ENCODE data around the gene ANO10.
"Not testable (repeated sequence)": the region's sequence is repeated elsewhere in the genome, so short reads cannot be mapped to it uniquely, and the experiment has no call there.

ANO10 gene

DNA sequence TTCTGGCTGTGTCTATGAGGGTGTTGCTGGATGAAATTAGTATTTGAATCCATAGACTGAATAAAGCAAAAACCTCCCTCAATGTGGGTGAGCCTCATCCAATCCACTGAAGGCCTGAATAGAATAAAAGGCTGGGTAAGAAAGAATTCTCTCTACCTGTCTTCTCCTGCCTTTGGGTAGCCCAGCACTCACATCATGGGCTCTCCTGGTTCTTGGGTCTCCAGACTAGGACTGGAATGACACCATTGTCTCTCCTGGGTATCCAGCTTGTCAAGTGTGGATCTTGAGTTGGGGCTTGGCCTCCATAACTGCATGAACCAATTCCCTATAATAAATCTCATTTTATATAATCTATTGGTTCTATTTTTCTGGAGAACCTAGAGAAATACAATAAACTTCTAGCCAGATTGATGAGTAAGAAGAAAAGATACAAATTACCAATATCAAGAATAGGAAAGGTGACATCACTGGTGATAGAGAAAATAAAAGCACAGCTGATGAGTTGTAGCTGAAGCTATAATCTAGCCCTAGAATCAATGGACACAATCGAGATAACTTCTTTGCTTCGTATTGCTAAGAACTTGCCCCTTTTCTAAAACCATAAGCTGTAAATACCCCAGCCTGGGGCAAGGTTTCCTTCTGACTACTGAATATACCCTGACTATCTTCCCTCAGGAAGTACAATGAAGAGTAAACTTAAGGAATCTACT lies 106.4 kb downstream of the ANO10 start:
- no peak for DNase-seq

DNA sequence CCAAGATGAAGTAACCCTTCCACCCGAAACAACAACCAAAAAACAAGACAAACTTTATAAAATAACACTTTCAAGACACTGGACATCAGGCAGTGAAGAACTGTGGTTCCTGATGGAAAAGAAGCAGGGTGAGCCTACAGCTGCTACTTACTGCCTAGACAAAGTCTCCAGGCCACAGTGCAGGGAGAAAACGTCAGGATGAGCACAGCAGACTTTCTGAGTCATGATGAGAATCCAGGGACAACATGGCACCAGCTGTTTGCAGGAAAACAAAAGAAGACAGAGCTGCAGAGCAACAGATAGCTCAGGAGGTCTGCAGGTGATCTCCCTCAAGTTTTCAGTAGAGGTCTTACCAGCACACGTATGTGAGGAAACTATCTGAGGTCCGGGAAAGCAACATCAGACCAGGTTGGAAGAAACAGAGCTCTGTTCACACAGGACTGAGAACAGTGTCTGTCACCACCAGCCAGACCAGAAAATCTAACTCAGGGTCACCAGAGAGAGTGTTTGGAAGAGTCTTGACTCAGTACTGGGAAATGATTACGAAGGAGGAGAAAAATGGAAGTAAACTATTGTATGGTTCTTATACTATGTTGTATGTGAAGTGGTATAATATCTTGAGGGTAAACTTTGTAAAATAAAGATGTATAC lies 108.9 kb downstream of the ANO10 start:
- no peak for DNase-seq

DNA sequence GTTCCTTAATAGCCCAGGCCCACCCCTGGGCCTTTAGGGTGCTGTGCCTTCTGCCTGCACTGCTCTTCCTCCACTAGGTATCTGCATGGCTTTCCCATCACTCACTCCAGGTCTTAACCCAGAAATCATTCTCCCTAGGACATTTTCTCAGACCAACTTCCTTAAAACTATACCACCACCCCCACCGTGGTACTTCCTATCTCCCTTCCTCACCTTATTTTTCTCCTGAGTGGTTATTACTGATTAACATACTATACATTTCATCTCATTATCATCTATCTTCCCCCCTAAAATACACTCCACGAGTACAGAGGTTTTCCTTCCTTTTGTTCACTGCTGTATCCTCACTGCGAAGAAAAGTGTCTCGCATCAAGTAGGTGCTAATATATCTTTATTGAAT lies 115.2 kb downstream of the ANO10 start:
- no peak for DNase-seq

DNA sequence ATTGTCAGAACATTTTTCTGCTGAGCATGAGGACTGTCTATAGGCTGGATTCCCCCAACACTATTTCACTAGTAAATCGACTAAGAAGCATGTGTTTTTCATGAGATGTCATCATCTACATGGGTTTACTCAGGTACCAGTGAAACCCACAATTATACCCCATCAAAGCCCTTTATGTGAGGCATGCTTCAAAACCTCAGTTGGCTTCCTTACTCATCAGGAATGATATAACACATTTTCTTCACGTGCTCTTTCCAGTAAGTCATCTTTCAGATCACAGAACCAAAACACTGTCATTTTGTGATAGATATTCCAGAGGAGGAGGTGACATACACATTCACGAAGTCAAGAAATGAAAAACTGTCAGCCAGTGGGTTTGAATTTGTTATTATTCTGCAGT lies 116.5 kb downstream of the ANO10 start:
- no peak for DNase-seq

DNA sequence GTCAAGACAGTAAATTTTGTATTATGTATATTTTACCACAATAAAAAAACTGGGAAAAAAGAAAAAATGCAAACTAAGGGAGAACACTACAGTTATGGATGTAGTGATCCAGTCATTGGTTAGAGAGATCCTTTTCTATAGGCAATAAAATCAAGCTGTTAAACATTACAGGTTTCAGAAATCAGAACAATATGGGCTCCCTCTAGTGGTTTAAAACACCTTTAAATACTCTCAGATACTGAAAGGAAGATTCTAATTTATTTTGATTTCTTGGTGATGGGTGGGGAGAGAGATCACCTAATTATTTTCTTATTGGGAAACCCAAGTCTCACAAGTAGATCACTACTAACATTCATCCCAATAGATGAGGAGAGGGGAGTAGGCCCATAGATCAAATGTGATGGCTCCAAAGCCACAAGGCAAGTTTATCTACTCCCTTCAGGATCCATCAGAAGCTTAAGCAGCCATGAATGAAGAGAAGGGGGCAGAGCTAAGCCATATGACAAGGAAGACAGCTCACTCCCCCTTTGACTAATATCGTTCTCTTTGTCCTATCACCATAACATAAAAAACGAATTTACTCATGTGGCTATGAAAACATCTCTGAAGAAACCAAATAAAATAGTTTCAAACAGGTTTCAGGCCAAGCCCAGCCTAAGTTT lies 118.6 kb downstream of the ANO10 start:
- DNase-seq = no peak

DNA sequence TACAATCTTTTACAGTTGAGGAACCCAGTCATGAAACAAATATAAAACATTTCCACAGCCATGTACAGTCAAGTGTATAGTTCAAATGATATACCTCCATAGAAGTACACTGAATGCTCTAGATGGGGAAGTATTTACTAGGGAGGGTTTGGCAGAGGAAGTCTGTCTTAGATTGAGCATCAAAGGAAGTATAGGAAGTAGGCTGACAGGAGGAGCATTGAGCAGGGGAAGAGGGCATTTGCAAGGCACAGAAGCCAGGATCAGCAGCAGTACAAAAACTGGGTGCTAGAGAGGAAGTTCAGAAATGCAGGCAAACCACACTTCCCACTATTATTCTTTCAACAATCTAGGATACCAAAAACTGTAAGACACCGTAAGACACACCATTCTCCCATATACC lies 122.6 kb downstream of the ANO10 start:
- DNase-seq = no peak

DNA sequence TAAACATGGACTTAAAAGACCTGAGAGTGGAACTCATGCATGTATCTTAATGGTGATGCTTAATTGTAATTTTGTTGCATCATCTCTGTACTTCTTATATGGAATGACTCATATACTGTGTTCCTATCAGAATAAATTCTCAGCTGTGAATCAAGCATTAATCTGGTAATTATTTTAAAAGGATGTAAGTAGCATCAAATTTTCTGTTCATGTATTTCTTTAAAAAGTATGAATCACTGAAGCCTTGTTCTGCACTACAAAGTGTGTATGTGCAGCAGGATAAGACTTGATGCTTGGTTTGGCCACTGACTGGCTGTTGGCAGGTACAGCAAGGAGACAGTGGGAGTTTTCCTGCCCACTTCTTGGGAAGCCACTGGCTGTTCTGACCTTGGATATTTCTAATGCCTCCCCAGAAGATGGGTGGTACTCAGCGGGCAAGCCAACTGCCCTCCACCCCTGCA lies 123.9 kb downstream of the ANO10 start:
- DNase-seq = no peak

DNA sequence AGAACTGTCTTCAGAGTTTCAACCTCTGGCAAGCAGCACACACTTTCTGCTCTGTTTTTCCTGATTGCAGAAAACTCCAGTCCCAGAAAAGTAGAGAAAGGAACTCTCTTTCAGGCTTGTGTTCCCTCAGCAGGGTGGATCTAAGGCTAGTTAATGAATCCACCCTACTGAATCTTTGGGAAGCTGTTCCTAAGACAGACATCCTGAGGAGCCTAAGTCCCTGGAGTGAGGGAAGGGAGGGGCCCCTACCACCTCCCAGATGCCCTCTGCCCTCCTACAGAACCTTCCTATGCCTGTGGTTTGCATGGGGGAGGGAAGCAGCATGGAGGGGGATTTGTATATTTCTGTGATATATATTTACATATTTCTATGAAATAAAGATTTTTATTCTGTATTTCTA lies 124.4 kb downstream of the ANO10 start:
- DNase-seq = no peak

DNA sequence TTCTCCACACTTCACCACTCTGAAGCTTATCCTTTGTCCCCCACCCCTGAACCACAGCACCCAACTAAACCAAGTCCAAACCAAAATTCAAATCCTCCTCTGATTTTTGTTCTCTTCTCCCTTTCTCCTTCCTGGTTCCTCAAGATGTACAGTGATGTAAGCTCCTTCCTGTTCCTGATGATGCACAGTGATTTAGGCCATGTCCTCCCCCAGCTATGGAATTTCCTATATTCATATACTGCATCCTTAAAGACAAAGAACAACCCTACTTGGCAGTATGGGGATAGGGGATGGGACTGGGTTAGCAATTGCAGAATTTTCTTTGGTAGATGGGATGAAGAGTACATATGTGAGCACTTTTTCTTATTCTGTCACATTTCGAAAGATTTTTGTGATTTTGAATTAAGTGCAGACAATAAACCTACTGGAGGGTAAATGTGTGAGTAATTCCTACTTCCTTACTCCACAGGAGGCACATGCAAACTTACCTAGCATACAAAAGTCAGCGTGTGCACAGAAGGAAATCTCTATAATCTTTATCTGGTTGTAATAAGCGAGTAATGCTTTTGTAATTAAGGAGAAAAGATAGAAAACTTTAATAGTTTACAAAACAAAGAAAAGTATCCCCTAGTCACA lies 125.0 kb downstream of the ANO10 start:
- DNase-seq = no peak

DNA sequence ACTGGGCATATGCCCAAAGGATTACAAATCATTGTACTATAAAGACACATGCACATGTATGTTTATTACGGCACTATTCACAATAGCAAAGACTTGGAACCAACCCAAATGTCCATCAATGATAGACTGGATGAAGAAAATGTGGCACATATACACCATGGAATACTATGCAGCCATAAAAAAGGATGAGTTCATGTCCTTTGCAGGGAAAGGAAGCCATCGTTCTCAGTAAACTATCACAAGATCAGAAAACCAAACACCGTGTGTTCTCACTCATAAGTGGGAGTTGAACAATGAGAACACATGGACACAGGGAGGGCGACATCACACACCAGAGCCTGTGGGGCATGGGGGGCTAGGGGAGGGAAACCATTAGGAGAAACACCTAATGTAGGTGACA lies 128.9 kb downstream of the ANO10 start:
- DNase-seq = not testable (repeated sequence)

DNA sequence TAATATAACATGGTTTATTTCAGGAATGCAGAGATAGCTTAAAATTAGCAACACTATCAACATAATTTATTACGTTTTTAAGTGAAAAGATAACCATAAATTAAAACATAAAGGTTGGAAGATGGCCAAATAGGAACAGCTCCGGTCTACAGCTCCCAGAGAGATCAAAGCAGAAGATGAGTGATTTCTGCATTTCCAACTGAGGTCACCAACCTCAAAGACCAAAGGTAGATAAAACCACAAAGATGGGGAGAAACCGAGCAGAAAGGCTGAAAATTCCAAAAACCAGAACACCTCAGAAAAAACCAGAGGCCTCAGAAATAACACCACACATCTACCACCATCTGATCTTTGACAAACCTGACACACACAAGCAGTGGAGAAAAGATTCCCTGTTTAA lies 130.0 kb downstream of the ANO10 start:
- not testable (repeated sequence) for DNase-seq

DNA sequence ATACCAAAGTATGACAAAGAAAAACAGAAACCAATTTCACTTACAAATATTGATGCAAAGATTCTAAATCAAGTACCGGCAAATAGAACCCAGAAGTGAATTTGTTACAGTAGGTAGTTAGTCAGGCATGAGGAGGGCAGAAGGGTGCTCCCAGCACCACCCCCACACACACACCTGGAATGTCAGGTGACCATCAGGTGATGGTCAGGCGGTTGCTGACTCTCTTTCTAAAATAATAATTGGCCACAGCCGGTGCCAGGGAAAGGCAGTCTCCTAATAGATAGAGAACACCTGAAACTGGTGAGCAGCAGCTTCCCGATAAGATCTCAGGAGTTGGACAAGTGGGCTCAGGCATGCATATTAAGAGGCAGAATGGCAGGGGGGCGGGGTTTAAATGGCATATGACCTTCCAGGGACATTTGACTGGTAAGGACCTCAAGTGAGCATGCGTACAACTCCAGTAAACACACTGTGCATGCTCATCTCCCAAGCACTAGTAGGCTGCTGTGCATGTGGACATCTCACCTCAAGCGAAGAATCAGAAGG lies 131.1 kb downstream of the ANO10 start:
- DNase-seq = no peak

DNA sequence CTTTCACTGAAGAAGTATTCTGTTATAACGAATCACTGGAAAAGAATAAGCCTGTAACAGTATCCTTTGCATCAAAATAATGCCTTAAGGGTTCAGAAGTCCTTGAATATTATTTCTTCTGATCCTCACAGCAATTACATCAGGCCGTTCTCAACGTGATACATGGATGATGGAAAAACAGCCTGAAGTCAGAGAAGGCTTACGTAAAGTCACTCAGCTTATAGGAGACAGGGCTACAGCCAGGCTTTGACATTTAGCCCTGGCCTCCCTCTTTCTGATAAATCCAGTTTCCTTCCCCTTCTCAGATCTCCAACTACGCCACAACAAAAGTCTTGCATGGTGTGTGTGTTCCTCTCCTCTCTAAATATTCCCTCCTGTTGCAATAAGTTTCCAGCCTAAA lies 131.9 kb downstream of the ANO10 start:
- no peak for DNase-seq

DNA sequence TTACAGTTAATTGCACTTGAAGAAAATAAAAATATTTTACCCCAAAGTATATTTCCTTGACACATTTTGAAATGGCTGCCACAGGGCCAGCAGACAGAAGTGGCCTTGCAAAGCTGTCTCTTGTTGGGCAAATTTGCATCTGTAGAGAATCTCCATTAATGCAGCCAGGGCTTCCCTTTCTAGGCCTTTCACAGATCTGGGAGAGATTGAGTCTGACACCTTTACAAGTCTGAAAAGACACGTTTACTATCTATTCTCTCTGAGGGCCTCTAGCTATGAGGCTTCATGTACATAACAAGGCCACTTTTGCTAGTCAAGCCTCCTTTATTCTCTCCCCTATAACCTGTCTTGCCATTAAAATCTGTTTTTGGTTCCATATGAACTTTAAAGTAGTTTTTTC lies 135.9 kb downstream of the ANO10 start:
- no peak for DNase-seq

DNA sequence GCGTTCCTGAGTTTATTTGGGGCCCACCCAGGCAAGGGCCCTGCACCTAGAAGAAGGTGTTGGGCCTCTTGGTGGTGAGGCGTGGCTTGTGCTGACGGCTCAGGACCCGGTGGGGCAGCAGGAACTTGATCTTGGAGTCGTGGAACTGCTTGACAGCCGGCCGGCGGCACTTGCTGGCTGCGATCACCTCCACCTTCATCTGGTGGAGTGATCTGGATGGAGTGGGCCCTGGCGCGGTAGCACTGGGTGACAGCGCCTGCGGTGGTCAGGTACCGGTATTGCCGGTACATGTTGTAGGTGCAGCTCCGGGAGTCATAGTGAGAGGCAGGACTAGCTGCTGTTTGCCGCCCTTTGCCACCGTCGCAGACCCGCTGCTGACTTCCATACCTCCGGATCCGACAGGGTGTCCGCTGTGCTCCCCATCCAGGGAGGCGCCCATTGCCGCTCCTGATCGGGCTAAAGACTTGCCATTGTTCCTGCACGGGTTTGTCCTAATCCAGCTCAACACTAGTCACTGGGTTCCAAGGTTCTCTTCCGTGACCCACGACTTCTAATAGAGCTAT lies 136.8 kb downstream of the ANO10 start:
- DNase-seq = no peak

DNA sequence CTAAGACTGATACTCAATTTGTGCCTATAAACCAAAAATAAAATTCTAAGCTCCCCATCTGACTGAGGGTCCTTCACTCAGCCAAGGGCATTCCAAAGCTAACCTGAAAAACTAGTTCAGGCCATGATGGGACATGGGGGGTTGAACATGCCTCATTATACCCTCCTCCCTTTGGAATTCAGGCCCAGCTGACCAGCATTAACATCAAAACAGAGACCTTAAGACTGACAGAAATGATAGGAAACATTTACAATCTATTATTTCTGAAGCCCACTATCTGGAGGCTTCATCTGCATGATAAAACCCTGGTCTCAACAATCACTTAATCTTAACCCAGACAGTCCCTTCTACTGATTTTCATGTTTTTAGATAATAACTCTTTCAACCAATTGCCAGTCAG lies 140.4 kb downstream of the ANO10 start:
- DNase-seq = no peak

DNA sequence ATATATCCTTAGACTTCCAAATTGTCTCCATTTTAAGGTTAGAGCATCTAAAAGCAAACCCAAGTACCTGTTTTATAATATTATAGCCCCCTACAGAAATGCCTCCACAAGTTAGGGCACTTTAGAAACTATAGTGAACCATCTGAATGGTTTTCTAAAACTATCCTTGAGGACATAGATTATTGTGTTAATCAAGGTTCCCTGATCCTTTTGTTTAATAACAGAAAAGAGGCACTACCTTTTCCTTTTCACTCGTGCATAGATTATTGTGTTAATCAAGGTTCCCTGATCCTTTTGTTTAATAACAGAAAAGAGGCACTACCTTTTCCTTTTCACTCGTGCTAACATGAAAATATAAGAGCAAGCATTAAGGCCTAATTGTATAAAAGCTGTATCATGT lies 143.0 kb downstream of the ANO10 start:
- not testable (repeated sequence) for DNase-seq

DNA sequence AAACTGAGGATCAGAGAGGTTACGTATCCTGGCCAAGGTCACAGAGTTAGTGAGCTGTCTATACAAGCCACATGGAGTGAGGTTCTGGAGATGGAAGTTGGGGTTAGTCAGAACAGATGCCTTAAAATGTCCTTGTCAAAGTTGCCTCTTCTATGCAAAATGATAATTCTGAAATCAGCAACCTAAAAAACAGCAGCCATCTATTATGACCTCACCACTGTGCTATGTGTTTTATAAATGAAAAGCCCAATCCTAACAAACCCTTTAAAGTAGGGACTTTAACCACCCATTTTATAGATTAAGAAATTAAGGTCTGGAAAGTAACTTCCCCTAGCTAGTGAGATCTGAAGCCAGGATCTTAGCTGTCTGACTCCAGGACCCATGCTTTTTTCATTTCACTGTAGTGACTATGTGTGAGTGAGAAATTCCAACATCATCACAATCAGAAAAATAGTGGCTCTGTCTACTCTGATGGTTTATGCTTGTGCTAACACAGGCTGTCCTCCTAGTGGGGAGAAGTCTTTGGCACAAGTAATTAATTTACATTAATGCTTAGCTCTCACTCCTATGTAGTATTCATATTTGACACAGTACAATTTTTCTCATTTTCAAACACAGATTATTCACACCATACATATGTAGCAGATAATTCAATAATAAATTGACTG lies 143.6 kb downstream of the ANO10 start:
- no peak for DNase-seq

DNA sequence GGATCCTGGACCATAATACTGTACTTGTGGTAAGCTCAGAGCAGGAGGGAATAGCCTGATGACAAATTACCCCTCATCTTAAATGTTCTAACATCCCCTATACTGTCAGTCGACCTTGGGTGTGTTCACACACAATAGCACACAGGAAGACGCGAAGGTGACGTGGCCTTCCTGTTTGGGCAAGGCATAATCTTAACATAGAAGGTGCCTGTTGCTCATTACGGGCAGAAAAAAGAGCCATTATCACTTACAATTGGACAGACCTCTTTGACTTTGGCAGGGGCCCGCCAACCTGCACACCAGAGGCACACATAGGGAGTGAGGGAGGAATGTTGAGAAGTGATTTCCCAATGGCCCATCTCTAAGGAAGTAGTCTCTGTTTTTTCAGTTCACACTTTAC lies 144.2 kb downstream of the ANO10 start:
- peak; percentile 62 for DNase-seq

DNA sequence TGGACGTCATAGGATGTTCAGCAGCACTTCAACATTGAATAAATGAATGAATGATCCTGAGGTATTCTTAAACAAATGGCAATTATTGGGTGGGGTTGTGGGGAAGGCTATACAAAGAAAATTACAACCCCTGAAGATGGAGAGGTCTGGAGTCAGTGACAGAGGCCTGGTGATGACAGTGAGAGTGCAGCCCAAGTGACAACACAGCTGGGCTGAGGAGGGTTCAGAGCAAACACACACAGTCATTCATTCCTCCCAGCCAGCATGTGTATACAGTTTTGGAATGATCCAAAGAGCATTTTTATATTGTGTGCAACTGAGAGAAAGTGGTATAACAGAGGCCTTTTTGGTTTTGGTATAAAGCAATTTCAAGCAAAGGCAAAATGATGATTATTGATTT lies 148.1 kb downstream of the ANO10 start:
- no peak for DNase-seq

DNA sequence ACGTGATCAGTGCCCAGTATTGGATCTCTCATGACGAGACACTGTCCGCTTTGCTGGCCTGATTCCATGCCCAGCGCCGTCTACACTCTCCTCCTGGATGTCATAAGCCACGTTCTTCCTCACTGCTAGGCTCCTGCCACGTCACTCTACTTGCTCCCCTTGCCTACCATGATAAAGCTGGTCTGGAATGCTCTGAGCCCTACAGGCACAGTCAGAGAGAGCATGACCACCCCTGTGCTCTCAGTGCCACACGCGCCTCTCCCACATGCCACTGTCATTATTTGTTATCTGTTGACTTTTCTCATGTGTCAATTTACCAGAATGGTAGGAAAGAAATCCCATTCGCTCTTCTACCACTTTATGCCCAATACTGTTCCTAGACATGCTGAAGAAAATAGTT lies 148.6 kb downstream of the ANO10 start:
- DNase-seq = no peak

DNA sequence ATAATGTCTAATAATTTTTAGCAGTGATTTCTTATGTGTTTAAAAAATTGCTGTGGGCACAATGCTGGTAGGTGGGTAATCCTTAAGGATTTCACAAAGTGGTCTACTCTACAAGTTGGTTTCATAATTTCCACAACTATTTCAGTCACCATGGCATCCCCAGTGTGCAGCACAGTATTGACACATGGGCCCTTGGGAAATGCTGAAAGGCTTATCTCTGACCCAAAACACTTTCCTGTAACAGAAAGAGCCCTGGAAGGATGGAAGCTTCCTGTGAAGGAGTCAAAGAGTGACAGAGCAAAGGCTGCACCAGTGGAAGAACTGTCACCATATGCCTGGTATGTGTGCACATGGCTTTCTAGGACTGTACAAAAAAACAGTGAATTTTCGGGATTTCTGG lies 153.7 kb downstream of the ANO10 start:
- DNase-seq = no peak

DNA sequence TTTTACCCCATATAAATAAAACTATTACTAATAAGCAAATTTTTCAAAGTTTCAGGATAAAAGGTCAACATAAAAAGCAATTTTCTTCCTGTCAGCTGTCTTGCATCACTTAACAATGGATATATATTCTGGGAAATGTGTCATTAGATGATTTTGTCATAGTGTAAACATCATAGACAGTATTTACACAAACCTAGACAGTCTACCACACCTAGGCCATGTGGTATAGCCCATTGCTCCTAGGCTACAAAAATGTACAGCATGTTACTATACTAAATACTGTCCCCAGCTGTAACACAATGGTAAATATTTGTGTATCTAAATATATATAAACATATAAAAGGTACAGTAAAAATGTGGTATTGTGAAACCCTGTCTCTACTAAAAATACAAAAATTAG lies 156.7 kb downstream of the ANO10 start:
- no peak for DNase-seq
